ENCODE measurements around the gene ATAT1.

The ATAT1 gene

GRCh38 chr6:30626484-30627366 lies at the start of gene ATAT1:
Gene ATAT1 (plus strand): TSS chr6:30626874.
- peak; percentile 71 to 89 for DNase-seq

GRCh38 chr6:30578051-30578450 lies 48.6 kb upstream of the ATAT1 start:
- no peak for DNase-seq

- DNase-seq: no peak
Observed at GRCh38 chr6:30583921-30584320, 42.8 kb upstream of the ATAT1 start.

DNA sequence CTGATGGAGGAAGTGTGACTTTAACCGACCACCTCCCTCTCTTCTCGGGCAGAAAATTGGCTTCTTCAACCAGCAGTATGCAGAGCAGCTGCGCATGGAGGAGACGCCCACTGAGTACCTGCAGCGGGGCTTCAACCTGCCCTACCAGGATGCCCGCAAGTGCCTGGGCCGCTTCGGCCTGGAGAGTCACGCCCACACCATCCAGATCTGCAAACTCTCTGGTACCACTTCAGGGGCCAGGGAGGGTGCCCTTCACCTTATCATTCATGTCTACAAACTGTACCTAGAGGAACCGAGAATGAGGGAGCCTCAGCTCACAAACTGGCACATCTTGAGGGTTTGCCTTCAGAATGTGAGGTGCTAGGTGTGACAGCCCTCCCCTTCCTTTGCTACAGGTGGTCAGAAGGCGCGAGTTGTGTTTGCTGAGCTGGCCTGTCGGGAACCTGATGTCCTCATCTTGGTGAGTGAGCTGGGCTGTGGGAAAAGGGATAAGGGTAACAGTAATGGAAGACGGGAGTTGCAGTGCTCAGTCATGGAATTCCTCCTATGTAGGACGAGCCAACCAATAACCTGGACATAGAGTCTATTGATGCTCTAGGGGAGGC lies 36.8 kb upstream of the ATAT1 start:
- no peak for DNase-seq

GRCh38 chr6:30590509-30590908 lies 36.2 kb upstream of the ATAT1 start:
- no peak for DNase-seq

- DNase-seq: no peak
Observed at GRCh38 chr6:30591008-30591407, 35.7 kb upstream of the ATAT1 start.

DNA sequence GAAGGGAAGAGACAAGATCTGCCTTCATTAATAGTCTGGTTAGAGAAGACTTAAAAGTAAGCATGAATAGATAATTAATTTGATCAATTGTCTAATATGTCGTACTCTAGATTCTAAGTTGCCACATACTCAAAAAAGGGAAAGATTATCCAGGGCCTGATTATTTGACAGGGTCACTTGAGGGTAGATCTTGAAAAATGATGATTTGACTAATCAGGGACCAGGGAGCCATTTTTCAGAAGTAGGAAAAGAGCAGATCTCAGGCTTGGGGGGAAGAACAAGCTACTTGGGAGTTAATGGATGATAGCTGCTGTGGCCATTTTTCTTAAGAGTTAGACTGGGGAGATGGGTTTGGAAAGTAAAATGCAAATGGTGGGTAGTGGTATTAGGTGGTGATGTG lies 34.4 kb upstream of the ATAT1 start:
- no peak for DNase-seq

- peak; percentile 33 to 39 for DNase-seq
Observed at GRCh38 chr6:30597315-30598144, 29.1 kb upstream of the ATAT1 start.

GRCh38 chr6:30598912-30599624 lies 27.6 kb upstream of the ATAT1 start:
- no peak for DNase-seq

- DNase-seq: no peak
Observed at GRCh38 chr6:30599625-30600324, 26.9 kb upstream of the ATAT1 start.

DNA sequence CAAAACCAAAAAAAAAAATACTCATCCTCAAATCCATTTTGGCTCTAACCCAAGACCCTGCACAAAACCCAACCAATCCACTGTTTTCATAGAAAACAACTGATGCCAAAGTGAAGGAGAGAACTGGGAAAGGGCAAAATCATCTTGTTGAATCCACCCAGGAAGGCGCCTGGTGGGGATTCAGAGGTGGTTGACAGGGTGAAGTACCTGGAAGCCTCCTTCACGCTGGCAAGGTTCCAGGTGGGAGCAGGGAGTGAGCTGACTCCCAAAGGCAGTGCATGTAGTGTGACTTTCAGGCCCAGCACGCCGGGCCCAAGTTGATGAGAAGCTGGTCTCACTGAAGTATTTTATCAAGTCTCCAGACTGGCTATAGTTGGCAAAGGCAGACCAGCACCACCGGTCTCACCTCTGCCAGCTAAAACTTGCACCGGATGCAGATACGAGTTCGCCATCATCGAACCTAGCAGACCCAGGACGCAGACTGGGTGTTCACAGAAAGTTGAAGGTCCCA lies 26.2 kb upstream of the ATAT1 start:
- no peak for DNase-seq

GRCh38 chr6:30601436-30601814 lies 25.2 kb upstream of the ATAT1 start:
- DNase-seq: no peak

DNA sequence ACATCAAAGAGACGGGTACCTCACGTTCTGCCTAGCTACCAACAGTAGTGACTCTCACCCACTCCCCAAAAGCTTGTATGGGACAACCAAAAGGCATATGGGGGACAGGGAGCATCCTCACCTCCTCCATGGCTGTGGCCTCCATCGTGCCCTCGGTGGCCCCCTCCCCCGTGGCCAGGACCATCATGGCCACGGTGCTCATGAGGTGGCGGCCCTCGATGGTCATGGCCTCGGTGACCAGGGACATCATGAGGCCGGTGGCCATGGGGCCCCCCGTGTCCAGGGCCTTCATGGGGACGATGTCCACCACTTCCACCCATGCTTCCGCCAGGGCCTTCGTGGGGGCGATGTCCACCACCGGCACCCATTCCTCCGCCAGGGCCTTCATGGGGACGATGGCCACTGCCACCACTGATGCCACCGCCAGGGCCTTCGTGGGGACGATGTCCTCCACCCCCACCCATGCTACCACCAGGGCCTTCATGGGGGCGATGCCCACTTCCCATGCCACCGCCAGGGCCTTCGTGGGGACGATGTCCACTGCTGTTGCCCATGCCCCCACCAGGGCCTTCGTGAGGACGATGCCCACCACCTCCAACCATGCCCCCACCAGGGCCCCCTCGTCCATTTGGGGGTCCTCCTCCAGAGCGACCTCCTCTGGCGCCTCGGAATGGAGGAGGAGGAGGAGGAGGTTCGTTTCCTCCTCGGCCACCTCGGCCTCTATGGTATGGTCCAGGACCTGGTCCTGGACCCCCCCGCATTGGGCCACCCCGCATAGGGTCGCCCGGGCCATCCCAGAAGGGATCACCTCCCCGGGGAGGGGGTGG lies 24.6 kb upstream of the ATAT1 start:
- DNase-seq: no peak

DNA sequence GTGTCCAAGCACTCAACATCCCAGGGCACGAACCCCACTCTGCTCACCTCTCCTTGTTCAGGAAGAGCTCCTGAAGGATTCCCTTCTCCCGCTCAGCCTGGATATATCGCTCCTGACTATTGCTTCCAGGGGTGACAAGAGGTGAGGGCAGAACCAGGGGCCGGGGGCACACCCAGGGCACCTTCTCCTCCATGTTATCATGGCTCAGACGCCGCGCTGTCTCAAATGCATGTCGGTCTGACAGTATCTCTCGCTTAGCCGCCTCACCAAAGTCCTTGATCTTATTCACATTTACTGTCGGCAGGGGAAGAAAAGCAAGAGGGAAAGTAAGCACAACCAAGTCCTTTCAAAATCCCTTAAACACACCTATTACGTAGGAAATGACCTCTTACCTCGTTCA lies 22.7 kb upstream of the ATAT1 start:
- DNase-seq: no peak

DNA sequence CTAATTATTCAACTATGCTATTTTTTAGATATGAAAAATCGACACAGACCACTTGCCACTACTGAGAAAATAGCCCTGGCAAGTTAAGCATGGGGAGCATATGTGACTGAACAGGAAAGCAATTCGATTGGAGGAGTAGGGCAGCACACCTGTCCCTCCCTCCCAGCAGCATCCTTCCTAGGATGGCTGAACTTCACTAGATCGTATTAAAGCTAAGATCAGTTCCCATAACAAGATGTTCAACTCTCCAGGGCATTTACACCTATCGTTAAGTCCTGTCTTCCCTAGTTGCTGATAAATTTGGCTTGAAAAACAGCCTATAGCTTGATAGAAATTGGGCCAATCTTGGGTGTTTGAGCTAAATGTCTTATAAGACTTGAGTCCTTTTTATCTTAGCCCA lies 16.6 kb upstream of the ATAT1 start:
- no peak for DNase-seq

DNA sequence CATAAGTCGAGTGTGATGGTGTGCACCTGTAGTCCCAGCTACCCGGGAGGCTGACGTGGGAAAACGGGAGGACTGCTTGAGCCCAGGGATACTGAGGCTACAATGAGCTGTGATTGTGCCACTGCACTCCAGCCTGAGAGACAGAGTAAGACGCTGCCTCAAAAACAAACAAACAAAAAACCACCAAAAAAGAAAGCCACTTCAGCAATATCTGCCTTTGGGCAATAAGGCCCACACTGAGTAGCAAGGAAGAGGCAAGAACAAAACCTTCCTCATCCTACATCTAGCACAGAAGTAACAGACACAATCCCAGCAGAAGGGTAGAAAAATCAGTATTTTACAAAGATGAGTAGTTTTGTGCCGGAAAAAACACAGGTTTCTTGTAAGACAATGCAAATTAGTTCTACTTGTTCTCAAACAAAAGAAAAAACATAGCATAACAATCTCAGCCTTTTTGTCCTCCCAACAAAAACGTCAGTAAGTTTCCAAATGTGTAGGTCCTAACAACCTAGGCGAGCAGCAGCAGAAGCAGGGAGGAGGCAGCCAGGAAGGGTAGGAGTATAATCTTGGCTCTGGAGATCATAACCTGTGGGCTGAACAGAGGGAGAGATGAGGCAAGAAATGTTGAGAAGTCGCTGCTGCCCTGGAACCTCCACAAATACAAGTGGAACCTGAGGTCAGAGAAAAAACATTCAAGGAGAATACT lies 15.4 kb upstream of the ATAT1 start:
- DNase-seq: no peak

- DNase-seq: no peak
Observed at GRCh38 chr6:30611856-30612194, 14.8 kb upstream of the ATAT1 start.

- DNase-seq: no peak
Observed at GRCh38 chr6:30612213-30612612, 14.5 kb upstream of the ATAT1 start.

- DNase-seq: no peak
Observed at GRCh38 chr6:30612687-30613248, 13.9 kb upstream of the ATAT1 start.

Data from bone marrow (tissue), 2 donors.